HepG2 (cell line): ENCODE results near the gene PSMD6. TPM values are rescaled to one million over a fixed set of nuclear protein-coding genes. Genes with fewer than 3 reads are reported as not detected.

Experiments used
- CERS6 ChIP-seq: sonication (generic); formaldehyde crosslinking; IDR thresholded peaks from 2 replicates; pipeline ENCODE4 v1.5.0; 2020; ENCODE audit warnings: missing genetic modification reagents
- CSRNP1 ChIP-seq: sonication (generic); formaldehyde crosslinking; IDR thresholded peaks from 2 replicates; pipeline ENCODE4 v1.8.1; 2023; ENCODE audit warnings: mild to moderate bottlenecking, missing genetic modification reagents
- FOXK2 ChIP-seq: fragments of 450-650 bp; IDR thresholded peaks from 2 replicates; pipeline ENCODE4 v1.6.1; 2016
- GABPA ChIP-seq, 2 experiments: IDR thresholded peaks; 2 replicates each; pipeline ENCODE4 v1.6.1; 2011 to 2016; ENCODE audit warnings: low read depth in 2 of 2, low read length in 1 of 2, missing biosample characterization in 1 of 2, missing genetic modification characterization in 1 of 2
- HOMEZ ChIP-seq: IDR thresholded peaks from 2 replicates; pipeline ENCODE4 v1.6.1; 2016; ENCODE audit warnings: low read depth
- HOXA3 ChIP-seq: sonication (generic); formaldehyde crosslinking; IDR thresholded peaks from 2 replicates; pipeline ENCODE4 v1.5.0; 2020; ENCODE audit warnings: missing genetic modification reagents
- HOXA7 ChIP-seq: sonication (generic); formaldehyde crosslinking; IDR thresholded peaks from 2 replicates; pipeline ENCODE4 v1.8.1; 2022; ENCODE audit warnings: mild to moderate bottlenecking, missing genetic modification reagents, moderate library complexity
- KAT2B ChIP-seq: fragments of 150-350 bp; IDR thresholded peaks from 2 replicates; pipeline ENCODE4 v1.6.1; 2014; ENCODE audit warnings: low read depth, low read length, borderline replicate concordance
- NFYB ChIP-seq: sonication (generic); formaldehyde crosslinking; IDR thresholded peaks from 2 replicates; pipeline ENCODE4 v1.4.0; 2020; ENCODE audit warnings: missing genetic modification reagents
- PBX2 ChIP-seq: IDR thresholded peaks from 2 replicates; pipeline ENCODE4 v1.6.1; 2016; ENCODE audit warnings: control low read depth
- PHF20 ChIP-seq: sonication (generic); formaldehyde crosslinking; IDR thresholded peaks from 2 replicates; pipeline ENCODE4 v1.5.0; 2020; ENCODE audit warnings: mild to moderate bottlenecking, missing genetic modification reagents
- POLR2A ChIP-seq, 2 experiments: IDR thresholded peaks; 2 replicates each; pipeline ENCODE4 v1.6.1; 2011; ENCODE audit warnings: low read depth in 2 of 2, low read length in 2 of 2, mild to moderate bottlenecking in 1 of 2, moderate library complexity in 1 of 2; ENCODE audit not compliant: insufficient read depth in 1 of 2
- RCOR2 ChIP-seq: IDR thresholded peaks from 2 replicates; pipeline ENCODE4 v1.6.1; 2016; ENCODE audit warnings: missing biosample characterization, missing genetic modification reagents
- SMC3 ChIP-seq: IDR thresholded peaks from 2 replicates; pipeline ENCODE4 v1.6.1; 2011; ENCODE audit warnings: low read length, improper control_type of control experiment
- SRF ChIP-seq: IDR thresholded peaks from 2 replicates; pipeline ENCODE4 v1.6.1; 2011; ENCODE audit warnings: mild to moderate bottlenecking, low read depth, low read length, moderate library complexity
- SYNCRIP ChIP-seq: fragments of 200-400 bp; formaldehyde crosslinking; IDR thresholded peaks from 2 replicates; pipeline ENCODE4 v1.6.1; 2018; ENCODE audit warnings: mild to moderate bottlenecking, low read depth, low read length; ENCODE audit not compliant: insufficient read depth
- TOPORS ChIP-seq: sonication (generic); formaldehyde crosslinking; IDR thresholded peaks from 2 replicates; pipeline ENCODE4 v1.8.0; 2023; ENCODE audit warnings: mild to moderate bottlenecking, missing genetic modification reagents
- U2AF1 ChIP-seq: fragments of 200-400 bp; formaldehyde crosslinking; optimal IDR thresholded peaks from 2 replicates; pipeline ENCODE3; 2017; ENCODE audit warnings: mild to moderate bottlenecking, low read depth, low read length
- ZFAT ChIP-seq: sonication (generic); formaldehyde crosslinking; conservative IDR thresholded peaks from 2 replicates; pipeline ENCODE4 v1.8.1; 2023; ENCODE audit warnings: missing genetic modification reagents, inconsistent platforms
- ZFP62 ChIP-seq: sonication (generic); formaldehyde crosslinking; IDR thresholded peaks from 2 replicates; pipeline ENCODE4 v1.4.0; 2020; ENCODE audit warnings: missing genetic modification reagents
- ZIK1 ChIP-seq: sonication (generic); formaldehyde crosslinking; IDR thresholded peaks from 2 replicates; pipeline ENCODE4 v1.5.0; 2020; ENCODE audit warnings: mild to moderate bottlenecking, low read depth, missing genetic modification reagents, borderline replicate concordance
- ZNF792 ChIP-seq: IDR thresholded peaks from 2 replicates; pipeline ENCODE4 v1.6.1; 2016
- ZNF800 ChIP-seq: sonication (generic); formaldehyde crosslinking; IDR thresholded peaks from 2 replicates; pipeline ENCODE4 v1.4.0; 2020; ENCODE audit warnings: missing genetic modification reagents
- polyA plus RNA-seq, 8 experiments: library from polyadenylated mRNA; depleted of rRNA in 3 of 8; stranded (reverse) in 7 of 8; unstranded in 1 of 8; fragments of >200 nt; fragmentation: Illumina TruSeq in 4 of 8; extraction: Trizol in 4 of 8; gene quantifications; 2 replicates each; pipeline versions ENCODE4 v1.2.1 to v1.2.3, GENCODE V29; 2011 to 2016; ENCODE audit warnings: low read depth in 4 of 8, missing spikeins in 1 of 8, mixed read lengths in 1 of 8; ENCODE audit not compliant: insufficient read depth in 1 of 8
- total RNA-seq, 5 experiments: library from RNA; depleted of rRNA; stranded (reverse); fragments of >200 nt; fragmentation: Illumina TruSeq; extraction: Trizol; gene quantifications; 2 replicates each; pipeline ENCODE4 v1.2.3, GENCODE V29; 2016; ENCODE audit warnings: low read depth in 1 of 5

PSMD6 gene
- total and polyA plus RNA-seq, 2 of the 13 experiments (the other 11 are each of a cell fraction or from before 2014, with no cell fraction given) = 36.8 to 117 TPM

GRCh38 chr3:63967675-63968611 is 55.4 kb downstream of the PSMD6 start (continued):
- TF ChIP-seq ZNF800 (CRISPR knock-in tag) (peak; percentile 48; the same call in 1 of the 2 replicates), ZFAT (CRISPR knock-in tag) (no peak), HOXA3 (CRISPR knock-in tag) (peak; percentile 71; the same call in 1 of the 2 replicates), NFYB (CRISPR knock-in tag) (no peak), POLR2A (IDR thresholded peaks at IDR 0.05; ENCODE audit: insufficient read depth in 1 of 2, low read depth in 2 of 2, low read length in 2 of 2) (peak; percentile 62 to 66; a peak in 2 of 4 replicates), CSRNP1 (CRISPR knock-in tag) (no peak; the same call in 1 of the 2 replicates), HOXA7 (CRISPR knock-in tag) (no peak), ZNF792 (CRISPR knock-in tag) (no peak), SRF (peak; percentile 64; the same call in 1 of the 2 replicates), GABPA (IDR thresholded peaks at IDR 0.05; ENCODE audit: low read depth, low read length) (no peak), GABPA (CRISPR knock-in tag; IDR thresholded peaks at IDR 0.05; ENCODE audit: low read depth) (no peak; the same call in 1 of the 2 replicates), SMC3 (0 out of 2 replicates have a peak, but pooled peaks have one; percentile 15), RCOR2 (CRISPR knock-in tag) (no peak; the same call in 1 of the 2 replicates), PHF20 (CRISPR knock-in tag) (peak; percentile 50; the same call in 1 of the 2 replicates), ZIK1 (CRISPR knock-in tag) (no peak), SYNCRIP (no peak), TOPORS (CRISPR knock-in tag) (no peak), U2AF1 (no peak), PBX2 (CRISPR knock-in tag) (0 out of 2 replicates have a peak, but pooled peaks have one; percentile 30), FOXK2 (no peak), KAT2B (no peak), CERS6 (CRISPR knock-in tag) (no peak), HOMEZ (CRISPR knock-in tag) (no peak; the same call in 1 of the 2 replicates), ZFP62 (no peak)
